ENCODE measurements around the gene UBC. TPM values are rescaled to one million over a fixed set of nuclear protein-coding genes. Genes with fewer than 3 reads are reported as not detected.
"Not testable (repeated sequence)": the region's sequence is repeated elsewhere in the genome, so short reads cannot be mapped to it uniquely, and the experiment has no call there.

UBC gene
- total RNA-seq, 1 donor from 2014 or later: 2,732 TPM

DNA sequence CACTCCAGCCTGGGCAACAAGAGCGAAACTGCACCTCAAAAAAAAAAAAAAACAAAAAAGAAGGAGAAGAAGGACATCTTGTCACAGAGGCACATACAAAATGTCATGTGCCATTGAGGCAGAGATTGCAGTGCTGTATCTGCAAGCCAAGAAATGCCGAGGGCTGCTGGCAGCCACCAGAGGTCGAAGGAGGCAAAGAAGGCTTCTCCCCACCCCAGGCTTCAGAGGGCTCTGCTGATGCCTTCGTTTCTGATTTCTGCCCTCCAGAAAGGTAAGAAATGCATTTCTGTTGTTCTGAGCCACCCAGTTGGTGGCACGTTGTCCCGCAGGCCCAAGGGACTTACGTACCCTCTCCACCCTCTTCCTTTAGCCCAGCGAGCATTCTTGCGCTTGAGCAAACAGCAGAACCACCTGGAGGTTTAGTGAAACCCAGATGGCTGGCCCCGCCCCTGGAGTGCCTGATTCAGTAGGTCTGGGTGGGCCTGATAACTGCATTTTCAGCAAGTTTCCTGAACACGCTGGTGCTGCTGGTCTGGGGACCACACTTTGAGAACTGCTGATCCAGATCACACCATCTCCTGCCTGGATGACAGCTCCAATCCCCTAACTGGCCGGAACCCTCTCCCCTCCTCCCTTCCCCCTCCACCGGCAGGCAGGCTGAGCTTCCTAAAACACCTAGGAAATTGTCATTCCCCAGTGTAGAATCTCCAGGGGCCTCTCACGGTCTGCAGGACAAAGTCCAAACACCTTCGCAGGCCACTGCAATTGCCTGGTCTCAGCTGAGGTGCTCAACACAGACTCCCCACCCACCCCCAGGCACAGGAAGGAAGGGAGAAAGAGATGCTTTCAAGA is 29.6 kb downstream of the UBC start:
- DNase-seq (ENCODE audit: low read depth): no peak

GRCh38 chr12:124883263-124884130 is 31.0 kb downstream of the UBC start:
- no peak for DNase-seq (ENCODE audit: low read depth)

GRCh38 chr12:124881123-124881522 is 33.3 kb downstream of the UBC start:
- DNase-seq (ENCODE audit: low read depth): peak; percentile 15

- not testable (repeated sequence) for DNase-seq (ENCODE audit: low read depth)
Observed at GRCh38 chr12:124880335-124880734, 34.1 kb downstream of the UBC start.

- no peak for DNase-seq (ENCODE audit: low read depth)
Observed at GRCh38 chr12:124878795-124879516, 35.5 kb downstream of the UBC start.

DNA sequence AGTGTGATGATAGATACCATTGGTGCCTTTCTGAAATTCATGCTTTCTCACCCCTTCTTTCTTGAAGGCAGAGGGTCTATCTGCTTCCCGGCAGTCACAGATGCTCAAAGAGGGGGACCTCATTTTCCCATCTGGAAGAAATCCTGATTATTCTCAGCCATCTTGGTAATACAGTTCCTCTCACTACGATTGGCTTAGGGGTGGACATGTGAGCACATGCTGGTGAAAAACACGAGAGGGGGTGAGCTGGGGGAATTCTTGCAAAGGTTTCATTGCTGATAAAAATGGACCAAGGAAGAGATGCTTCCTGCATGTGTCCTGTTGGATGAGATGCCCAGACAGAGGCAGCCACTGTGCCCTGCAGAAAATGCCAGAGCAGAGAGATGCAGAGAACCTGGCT is 37.0 kb downstream of the UBC start:
- DNase-seq (ENCODE audit: low read depth): no peak

DNA sequence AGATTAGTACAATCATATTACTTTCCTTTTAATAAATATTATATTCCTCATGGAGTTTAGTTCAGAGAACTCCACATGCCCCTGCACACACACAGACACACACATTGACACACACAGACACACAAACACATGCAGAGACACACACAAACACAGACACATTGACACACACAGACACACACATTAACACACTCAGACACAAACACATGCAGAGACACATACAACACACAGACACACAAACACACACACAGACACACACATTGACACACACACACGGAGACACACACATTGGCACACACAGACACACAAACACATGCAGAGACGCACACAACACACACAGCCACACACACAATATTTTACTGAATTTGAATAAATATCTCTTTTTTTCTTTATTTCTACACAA is 38.3 kb downstream of the UBC start:
- no peak for DNase-seq (ENCODE audit: low read depth)

- DNase-seq (ENCODE audit: low read depth): no peak
Observed at GRCh38 chr12:124875803-124876132, 38.7 kb downstream of the UBC start.

DNA sequence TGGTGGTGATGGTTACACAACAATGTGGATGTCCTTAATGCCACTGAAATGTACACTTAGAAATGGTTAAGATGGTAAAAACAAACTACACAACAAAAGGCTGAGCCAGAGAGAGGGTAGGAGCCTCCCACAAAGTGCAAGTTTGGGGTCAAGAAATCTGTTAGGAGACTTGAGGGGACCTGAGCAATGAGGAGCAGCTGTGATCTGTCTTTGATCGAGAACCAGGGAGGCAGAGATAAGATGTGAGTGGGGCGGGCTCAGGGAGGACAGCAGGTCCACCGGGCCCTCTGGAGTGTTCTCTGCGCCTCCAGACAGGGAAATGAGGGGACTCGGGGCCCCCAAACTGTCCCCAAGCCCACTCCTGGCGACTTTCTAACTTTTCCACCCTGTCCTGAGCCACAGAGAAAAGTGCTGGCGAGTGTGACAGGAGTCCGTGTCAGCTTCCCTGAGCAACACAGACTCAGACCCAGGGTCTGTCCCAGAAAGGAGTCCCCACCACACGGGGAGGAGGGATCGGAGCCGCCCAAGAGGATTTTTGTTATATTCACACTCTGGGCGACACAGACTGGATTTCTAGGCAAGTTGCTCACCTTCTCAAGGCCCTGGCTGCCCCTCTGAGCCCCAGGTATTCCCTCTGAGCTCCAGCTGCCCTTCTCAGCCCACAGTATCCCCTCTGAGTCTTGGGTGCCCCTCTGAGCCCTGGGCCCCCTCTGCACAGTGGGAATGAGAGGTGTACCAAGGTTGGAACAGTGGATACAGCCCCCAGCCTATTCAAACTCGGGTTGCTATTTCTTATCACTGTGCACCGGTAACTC is 39.3 kb downstream of the UBC start:
- no peak for DNase-seq (ENCODE audit: low read depth)

DNA sequence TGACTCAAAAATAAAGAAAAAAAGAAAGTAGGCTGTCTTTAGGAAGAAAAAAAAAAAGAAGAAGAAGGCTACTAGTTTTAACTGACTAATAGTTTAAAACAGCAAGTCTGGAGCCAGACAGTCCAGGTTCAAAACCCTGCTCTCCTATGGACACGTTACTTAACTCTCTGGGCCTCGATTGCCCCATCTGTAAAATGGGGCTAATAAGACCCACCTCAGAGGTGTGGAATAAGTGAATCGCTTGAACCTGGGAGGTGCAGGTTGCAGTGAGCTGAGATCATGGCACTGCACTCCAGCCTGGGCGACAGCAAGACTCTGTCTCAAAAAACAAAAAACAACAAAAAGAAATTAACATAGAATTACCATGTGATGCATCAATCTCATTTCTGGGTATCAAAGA is 40.3 kb downstream of the UBC start:
- no peak for DNase-seq (ENCODE audit: low read depth)

DNA sequence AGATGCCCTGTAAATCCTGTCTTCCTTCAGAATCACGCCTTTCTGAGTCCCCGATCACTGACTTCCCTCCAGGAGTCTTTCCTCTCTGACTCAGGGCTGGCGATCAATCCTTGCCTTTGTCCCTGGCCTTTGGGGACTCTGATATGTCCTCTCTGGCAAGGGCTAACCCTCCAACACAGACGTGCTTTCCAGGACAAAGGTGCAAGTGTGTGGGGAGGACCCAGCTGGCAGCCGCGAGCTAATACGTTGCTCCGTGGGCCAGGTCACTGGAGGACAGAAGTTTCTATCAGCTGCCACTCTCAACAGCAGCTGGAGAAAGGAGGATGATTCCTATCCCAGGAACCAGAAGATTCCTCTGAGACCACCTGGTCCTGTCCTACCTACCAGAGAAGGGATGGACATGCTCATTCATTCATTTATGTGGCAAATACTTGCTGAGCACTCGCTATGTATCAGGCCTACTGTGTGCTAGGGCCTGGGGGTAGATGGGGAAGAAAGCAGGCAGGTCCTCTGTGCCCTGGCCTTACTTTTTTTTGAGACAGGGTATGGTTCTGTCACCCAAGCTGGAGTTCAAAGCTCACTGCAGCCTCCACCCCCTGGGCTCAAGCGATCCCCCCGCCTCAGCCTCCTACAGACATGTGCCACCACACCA is 42.3 kb downstream of the UBC start:
- no peak for DNase-seq (ENCODE audit: low read depth)

DNA sequence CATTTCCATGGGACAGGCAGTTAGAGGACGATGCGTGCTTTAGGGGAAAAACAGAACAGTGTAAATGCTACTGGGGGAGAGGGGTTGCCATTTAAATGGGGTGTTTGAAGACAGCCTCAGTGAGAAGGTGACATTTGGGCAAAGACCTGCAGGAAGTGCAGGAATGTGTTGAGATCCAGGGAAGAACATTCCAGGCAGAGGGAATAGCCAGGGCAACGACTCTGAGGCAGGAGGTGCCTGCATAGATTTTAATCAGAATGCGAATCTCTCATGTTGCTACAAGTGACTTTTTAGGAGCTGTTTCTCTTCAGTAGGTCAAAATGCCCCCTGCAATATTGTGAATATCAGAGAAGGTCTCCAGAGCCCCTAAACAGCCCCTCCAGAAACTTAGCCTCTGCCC is 43.2 kb downstream of the UBC start:
- DNase-seq (ENCODE audit: low read depth): no peak

DNA sequence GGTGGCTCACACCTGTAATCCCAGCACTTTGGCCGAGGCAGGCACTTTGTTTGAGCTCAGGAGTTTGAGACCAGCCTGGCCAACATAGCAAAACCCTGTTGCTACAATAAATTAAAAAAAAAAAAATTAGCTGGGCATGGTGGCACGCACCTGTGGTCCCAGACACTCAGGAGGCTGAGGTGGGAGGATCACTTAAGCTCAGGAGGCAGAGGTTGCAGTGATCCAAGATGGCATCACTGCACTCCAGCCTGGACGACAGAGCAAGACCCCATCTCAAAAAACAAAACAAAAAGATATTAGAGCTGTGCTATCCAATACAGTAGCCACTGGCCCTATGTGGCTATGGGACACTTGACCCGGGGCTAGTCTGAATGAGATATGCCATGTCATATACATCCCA is 43.9 kb downstream of the UBC start:
- DNase-seq (ENCODE audit: low read depth): no peak

DNA sequence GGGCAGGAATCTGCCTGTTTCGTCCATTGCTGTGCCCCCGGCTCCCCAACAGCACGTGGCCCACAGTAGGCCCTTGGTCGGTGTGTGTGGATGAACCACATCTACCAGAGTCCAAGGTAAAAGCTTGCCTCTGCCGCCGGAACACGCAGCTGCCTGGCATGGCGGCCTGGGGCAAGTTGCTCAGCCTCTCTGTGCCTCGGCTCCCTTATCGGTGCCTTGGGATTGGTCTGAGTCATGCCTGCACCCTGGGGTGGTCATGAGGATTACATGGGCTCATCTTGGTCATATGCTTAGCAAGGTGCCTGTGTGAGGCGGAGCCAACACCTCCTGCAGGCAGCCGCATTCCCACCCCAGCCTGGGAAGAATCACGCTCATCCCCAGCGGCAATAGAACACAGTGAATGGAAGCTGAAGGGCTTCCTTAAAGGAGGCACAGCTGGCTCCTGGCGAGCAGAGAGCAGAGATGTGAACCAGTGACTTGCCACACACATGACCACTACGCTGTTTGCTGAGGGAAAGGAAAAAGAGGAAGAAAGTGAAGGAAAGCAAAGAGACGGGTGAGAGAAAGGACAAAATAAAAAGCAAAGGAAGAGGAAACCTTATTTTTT is 45.3 kb downstream of the UBC start:
- no peak for DNase-seq (ENCODE audit: low read depth)

GRCh38 chr12:124868252-124869058 is 46.0 kb downstream of the UBC start:
- DNase-seq (ENCODE audit: low read depth): no peak

- DNase-seq (ENCODE audit: low read depth): peak; percentile 45
Observed at GRCh38 chr12:124867401-124867930, 47.0 kb downstream of the UBC start.

GRCh38 chr12:124866883-124867400 is 47.5 kb downstream of the UBC start:
- DNase-seq (ENCODE audit: low read depth): no peak

DNA sequence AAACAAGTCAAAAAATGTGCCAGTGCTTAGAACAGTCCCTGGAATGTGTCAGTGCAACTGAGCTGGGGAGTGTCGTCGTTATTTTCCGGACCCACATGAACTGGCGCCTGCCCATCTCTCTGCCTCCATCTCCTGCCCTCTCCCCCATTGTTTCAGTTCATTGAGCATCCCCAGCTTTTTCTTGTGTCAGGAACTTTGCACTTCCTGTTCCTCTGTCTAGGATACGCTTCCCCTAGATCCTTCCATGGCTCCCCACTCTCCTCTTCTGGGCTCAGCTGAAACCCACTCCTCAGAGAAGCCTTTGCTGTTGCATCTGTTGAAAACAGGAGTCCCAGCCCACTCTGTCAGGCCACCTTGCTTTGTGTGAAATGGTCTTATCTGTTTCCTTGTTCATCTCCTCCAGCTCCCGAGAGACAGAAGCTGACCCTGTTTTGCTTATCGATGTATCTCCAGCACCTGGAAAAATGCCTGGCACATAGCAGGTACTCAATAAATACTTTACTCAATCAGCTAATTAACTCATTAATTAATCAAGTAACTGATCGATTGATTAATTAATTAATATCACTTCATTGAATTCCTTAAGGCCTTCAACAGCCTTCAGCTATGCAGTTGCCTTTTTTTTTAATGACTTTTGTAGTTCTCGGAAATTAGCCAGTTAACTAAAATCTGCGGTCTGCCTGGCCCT is 48.1 kb downstream of the UBC start:
- DNase-seq (ENCODE audit: low read depth): no peak

- DNase-seq (ENCODE audit: low read depth): no peak
Observed at GRCh38 chr12:124865728-124866127, 48.7 kb downstream of the UBC start.

Measured in renal cortical epithelial cell (primary cell).